Loucy (cell line): ENCODE data around the gene FAM181A.

ENCODE experiments used
- EZH2phosphoT487 ChIP-seq: fragments of 200-600 bp; IDR thresholded peaks from 2 replicates; pipeline ENCODE4 v1.6.1; 2018; ENCODE audit warnings: antibody characterized with exemption, mild to moderate bottlenecking, moderate library complexity, borderline replicate concordance
- TF ChIP-seq, protein P1 (sequence below): fragments of 200-600 bp; sonication (generic); conservative IDR thresholded peaks from 2 replicates; pipeline ENCODE4 v1.5.1; 2014; ENCODE audit warnings: mild to moderate bottlenecking, antibody characterized with exemption, low read length

- TF ChIP-seq, protein P1, sequence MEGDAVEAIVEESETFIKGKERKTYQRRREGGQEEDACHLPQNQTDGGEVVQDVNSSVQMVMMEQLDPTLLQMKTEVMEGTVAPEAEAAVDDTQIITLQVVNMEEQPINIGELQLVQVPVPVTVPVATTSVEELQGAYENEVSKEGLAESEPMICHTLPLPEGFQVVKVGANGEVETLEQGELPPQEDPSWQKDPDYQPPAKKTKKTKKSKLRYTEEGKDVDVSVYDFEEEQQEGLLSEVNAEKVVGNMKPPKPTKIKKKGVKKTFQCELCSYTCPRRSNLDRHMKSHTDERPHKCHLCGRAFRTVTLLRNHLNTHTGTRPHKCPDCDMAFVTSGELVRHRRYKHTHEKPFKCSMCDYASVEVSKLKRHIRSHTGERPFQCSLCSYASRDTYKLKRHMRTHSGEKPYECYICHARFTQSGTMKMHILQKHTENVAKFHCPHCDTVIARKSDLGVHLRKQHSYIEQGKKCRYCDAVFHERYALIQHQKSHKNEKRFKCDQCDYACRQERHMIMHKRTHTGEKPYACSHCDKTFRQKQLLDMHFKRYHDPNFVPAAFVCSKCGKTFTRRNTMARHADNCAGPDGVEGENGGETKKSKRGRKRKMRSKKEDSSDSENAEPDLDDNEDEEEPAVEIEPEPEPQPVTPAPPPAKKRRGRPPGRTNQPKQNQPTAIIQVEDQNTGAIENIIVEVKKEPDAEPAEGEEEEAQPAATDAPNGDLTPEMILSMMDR: no peak
- no peak for TF ChIP-seq EZH2phosphoT487
Measured at GRCh38 chr14:93965946-93966474, 38.9 kb downstream of the FAM181A start.
